Heart left ventricle (tissue), 13 donors: ENCODE results near the gene ZNF565.

Experiments
- POLR2A ChIP-seq, 2 donors: fragments of 450-650 bp; IDR thresholded peaks; one replicate each; pipeline ENCODE4 v1.6.1; 2017; ENCODE audit warnings: antibody characterized with exemption in 2 of 2, mild to moderate bottlenecking in 2 of 2, moderate library complexity in 2 of 2
- TF ChIP-seq, protein P1 (sequence below), 12 donors: fragments of 200-600 bp; sonication (generic) in 4 of 12; IDR thresholded peaks; one replicate each; pipeline versions ENCODE4 v1.5.0 to v1.8.0; 2018 to 2022; ENCODE audit warnings: antibody characterized with exemption in 12 of 12, mild to moderate bottlenecking in 5 of 12
- donor health status: ischemic (EF 13 %, LVEDD 7.1; RV severe dilation, severe dysfunction).
- donor health status: DM: no; HTN: yes; CAD: no.
- donor health status: DM: no; HTN: no; CAD: no.
- donor health status: ischemic (EF 25% LVEDD 6.9; RV normal size, moderate dysfunction).
- donor health status: ischemic (EF 25% LVEDD 5.7; RV mildly dilated, moderate dysfunction).
- donor health status: ischemic (EF 35%, LVEDD 5.7; RV mildly dilated, moderate dysfunction).
- donor health status: nonischemic (EF 11% LVEDD 7.7; RV severe dilation, severe dysfunction).
- donor health status: DM: yes; HTN: yes; CAD: no.
- donor health status: PGD.
- donor health status: ischemic (EF 29% LVEDD 5.4; RV normal size, mild dysfunction).
- donor health status: nonischemic (EF 23%, LVEDD 6.1; RV moderate dilation, normal function).

GRCh38 chr19:36149673-36150406 lies 64.6 kb downstream of the ZNF565 start:
- TF ChIP-seq POLR2A (IDR thresholded peaks at IDR 0.05) = no peak
- TF ChIP-seq, protein P1, sequence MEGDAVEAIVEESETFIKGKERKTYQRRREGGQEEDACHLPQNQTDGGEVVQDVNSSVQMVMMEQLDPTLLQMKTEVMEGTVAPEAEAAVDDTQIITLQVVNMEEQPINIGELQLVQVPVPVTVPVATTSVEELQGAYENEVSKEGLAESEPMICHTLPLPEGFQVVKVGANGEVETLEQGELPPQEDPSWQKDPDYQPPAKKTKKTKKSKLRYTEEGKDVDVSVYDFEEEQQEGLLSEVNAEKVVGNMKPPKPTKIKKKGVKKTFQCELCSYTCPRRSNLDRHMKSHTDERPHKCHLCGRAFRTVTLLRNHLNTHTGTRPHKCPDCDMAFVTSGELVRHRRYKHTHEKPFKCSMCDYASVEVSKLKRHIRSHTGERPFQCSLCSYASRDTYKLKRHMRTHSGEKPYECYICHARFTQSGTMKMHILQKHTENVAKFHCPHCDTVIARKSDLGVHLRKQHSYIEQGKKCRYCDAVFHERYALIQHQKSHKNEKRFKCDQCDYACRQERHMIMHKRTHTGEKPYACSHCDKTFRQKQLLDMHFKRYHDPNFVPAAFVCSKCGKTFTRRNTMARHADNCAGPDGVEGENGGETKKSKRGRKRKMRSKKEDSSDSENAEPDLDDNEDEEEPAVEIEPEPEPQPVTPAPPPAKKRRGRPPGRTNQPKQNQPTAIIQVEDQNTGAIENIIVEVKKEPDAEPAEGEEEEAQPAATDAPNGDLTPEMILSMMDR (IDR thresholded peaks at IDR 0.05) = no peak
